ENCODE data around the gene ZNF213.

Gene ZNF213

DNA sequence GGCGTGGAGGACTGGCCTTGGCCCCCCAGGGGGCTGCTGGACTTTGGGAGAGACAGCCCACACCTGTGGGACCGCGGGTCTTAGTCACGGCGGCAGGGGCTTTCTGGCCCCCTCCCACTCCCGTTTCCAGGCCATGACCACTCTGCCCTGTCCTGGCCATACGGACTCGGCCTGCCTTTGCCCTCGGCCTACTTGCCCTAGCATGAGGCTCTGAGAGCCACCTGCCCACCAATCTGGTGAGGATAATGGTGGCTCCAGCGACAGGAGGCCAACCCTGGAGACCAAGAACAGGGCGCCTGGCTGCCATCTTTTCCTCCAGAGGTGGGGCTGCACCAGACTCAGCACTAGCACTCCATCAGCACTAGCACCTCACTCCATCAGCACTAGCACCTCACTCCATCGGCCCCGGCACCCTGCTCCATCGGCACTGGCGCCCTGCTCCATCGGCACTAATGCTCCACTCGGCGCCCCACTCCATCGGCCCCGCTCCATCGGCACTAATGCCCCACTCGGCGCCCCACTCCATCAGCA, 7.0 kb downstream of the ZNF213 start:
- Histone ChIP-seq H3K4me1 (ENCODE audit: insufficient read depth, low read length, severe bottlenecking) (no peaks in the 10 kb centered on the region), H3K9me3 (ENCODE audit: low read length) (no peaks in the 10 kb centered on the region), H3K27ac (ENCODE audit: low read depth, low read length, poor library complexity, severe bottlenecking) (no peak overlapping the region), H3F3A (ENCODE audit: insufficient read depth, low read length) (no peaks in the 10 kb centered on the region), H4K20me1 (ENCODE audit: insufficient read depth, low read length) (no peaks in the 10 kb centered on the region), H3K36me3 (ENCODE audit: insufficient read depth, low read length) (peaks cover 17% of the 10 kb centered on the region), H3K27me3 (ENCODE audit: insufficient read depth, low read length) (peaks cover 16% of the 10 kb centered on the region; the same call in 1 of the 2 replicates), H3K4me2 (ENCODE audit: low read length) (no peak overlapping the region), H3K4me3 (ENCODE audit: low read depth, low read length, poor library complexity, severe bottlenecking) (no peak overlapping the region), H3K79me2 (ENCODE audit: insufficient read depth, low read length) (no peaks in the 10 kb centered on the region), H2AFZ (ENCODE audit: low read length) (no peak overlapping the region), H3K9ac (ENCODE audit: low read length) (no peak overlapping the region), H3K9me2 (ENCODE audit: low read depth, low read length) (no peaks in the 10 kb centered on the region)
- no peak for TF ChIP-seq EZH2 (IDR thresholded peaks at IDR 0.05; ENCODE audit: borderline replicate concordance, low read length)
- TF ChIP-seq, protein P1, sequence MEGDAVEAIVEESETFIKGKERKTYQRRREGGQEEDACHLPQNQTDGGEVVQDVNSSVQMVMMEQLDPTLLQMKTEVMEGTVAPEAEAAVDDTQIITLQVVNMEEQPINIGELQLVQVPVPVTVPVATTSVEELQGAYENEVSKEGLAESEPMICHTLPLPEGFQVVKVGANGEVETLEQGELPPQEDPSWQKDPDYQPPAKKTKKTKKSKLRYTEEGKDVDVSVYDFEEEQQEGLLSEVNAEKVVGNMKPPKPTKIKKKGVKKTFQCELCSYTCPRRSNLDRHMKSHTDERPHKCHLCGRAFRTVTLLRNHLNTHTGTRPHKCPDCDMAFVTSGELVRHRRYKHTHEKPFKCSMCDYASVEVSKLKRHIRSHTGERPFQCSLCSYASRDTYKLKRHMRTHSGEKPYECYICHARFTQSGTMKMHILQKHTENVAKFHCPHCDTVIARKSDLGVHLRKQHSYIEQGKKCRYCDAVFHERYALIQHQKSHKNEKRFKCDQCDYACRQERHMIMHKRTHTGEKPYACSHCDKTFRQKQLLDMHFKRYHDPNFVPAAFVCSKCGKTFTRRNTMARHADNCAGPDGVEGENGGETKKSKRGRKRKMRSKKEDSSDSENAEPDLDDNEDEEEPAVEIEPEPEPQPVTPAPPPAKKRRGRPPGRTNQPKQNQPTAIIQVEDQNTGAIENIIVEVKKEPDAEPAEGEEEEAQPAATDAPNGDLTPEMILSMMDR (IDR thresholded peaks at IDR 0.05; ENCODE audit: low read length), result no peak

DNA sequence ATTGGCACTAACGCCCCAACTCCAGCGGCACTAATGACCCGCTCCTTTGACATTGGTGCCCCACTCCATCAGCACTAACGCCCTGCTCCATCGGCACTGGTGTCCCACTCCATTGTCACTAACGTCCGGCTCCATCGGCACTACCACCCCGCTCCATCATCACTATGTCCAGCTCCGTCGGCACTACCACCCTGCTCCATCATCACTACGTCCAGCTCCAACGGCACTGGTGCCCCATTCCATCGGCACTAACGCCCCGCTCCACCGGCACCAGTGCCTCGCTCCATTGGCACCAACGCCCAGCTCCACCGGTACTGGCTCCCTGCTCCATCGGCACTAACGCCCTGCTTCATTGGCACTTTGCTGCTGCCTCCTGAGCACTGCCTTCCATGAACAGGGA, 7.5 kb downstream of the ZNF213 start:
- H3K4me2 ChIP-seq (ENCODE audit: low read length), result no peak overlapping the region
- H3K9me3 ChIP-seq (ENCODE audit: low read length), result no peaks in the 10 kb centered on the region
- H4K20me1 ChIP-seq (ENCODE audit: insufficient read depth, low read length), result no peaks in the 10 kb centered on the region
- H3K27ac ChIP-seq (ENCODE audit: low read depth, low read length, poor library complexity, severe bottlenecking), result no peak overlapping the region
- peaks cover 16% of the 10 kb centered on the region; the same call in 1 of the 2 replicates for H3K27me3 ChIP-seq (ENCODE audit: insufficient read depth, low read length)
- no peak overlapping the region for H3K4me3 ChIP-seq (ENCODE audit: low read depth, low read length, poor library complexity, severe bottlenecking)
- no peaks in the 10 kb centered on the region for H3K9me2 ChIP-seq (ENCODE audit: low read depth, low read length)
- H2AFZ ChIP-seq (ENCODE audit: low read length), result no peak overlapping the region
- H3K4me1 ChIP-seq (ENCODE audit: insufficient read depth, low read length, severe bottlenecking), result no peaks in the 10 kb centered on the region
- peaks cover 17% of the 10 kb centered on the region for H3K36me3 ChIP-seq (ENCODE audit: insufficient read depth, low read length)
- no peaks in the 10 kb centered on the region for H3F3A ChIP-seq (ENCODE audit: insufficient read depth, low read length)
- TF ChIP-seq, protein P1 (IDR thresholded peaks at IDR 0.05; ENCODE audit: low read length), result no peak
- no peak for TF ChIP-seq EZH2 (IDR thresholded peaks at IDR 0.05; ENCODE audit: borderline replicate concordance, low read length)
- no peaks in the 10 kb centered on the region for H3K79me2 ChIP-seq (ENCODE audit: insufficient read depth, low read length)
- no peak overlapping the region for H3K9ac ChIP-seq (ENCODE audit: low read length)

DNA sequence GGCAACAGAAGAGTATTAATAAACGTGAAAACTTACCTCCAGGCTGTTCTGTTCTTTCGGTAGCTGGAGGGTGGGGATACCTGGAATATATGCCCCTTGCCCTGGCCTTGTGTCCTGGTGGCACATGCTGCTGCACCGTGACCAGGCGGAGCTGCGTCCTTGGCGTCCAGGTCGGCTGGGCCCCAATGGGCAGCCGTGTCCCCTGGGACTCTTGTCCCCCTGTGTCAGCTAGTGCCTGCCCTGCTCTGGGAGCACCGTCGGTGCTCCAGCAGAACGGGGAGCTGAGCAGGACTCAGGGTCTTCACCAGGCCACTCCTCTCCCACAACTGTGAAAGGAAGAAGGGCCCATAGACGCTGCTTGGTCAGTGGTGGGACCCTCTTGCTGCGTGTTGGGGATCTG, 7.9 kb downstream of the ZNF213 start:
- Histone ChIP-seq H3K79me2 (ENCODE audit: insufficient read depth, low read length) (no peaks in the 10 kb centered on the region), H3K4me3 (ENCODE audit: low read depth, low read length, poor library complexity, severe bottlenecking) (no peak overlapping the region), H3K27me3 (ENCODE audit: insufficient read depth, low read length) (peaks cover 16% of the 10 kb centered on the region; the same call in 1 of the 2 replicates), H3K4me2 (ENCODE audit: low read length) (no peak overlapping the region), H3F3A (ENCODE audit: insufficient read depth, low read length) (no peaks in the 10 kb centered on the region), H4K20me1 (ENCODE audit: insufficient read depth, low read length) (no peaks in the 10 kb centered on the region), H3K9ac (ENCODE audit: low read length) (no peak overlapping the region), H3K4me1 (ENCODE audit: insufficient read depth, low read length, severe bottlenecking) (no peaks in the 10 kb centered on the region), H3K9me2 (ENCODE audit: low read depth, low read length) (no peaks in the 10 kb centered on the region), H3K9me3 (ENCODE audit: low read length) (no peaks in the 10 kb centered on the region), H2AFZ (ENCODE audit: low read length) (no peak overlapping the region), H3K27ac (ENCODE audit: low read depth, low read length, poor library complexity, severe bottlenecking) (no peak overlapping the region), H3K36me3 (ENCODE audit: insufficient read depth, low read length) (peaks cover 17% of the 10 kb centered on the region)
- TF ChIP-seq EZH2 (IDR thresholded peaks at IDR 0.05; ENCODE audit: borderline replicate concordance, low read length), result no peak
- TF ChIP-seq, protein P1 (IDR thresholded peaks at IDR 0.05; ENCODE audit: low read length), result no peak

All from OCI-LY1 (cell line).